GM23338 (cell line): Measurements from ENCODE around the gene GABRE.

ENCODE experiments used
- EZH2 ChIP-seq: fragments of 200-600 bp; sonication (generic); IDR thresholded peaks from one replicate; pipeline ENCODE4 v1.8.0; 2017; ENCODE audit warnings: antibody characterized with exemption, mild to moderate bottlenecking, low read depth; ENCODE audit not compliant: unreplicated experiment
- EZH2phosphoT487 ChIP-seq: fragments of 200-600 bp; sonication (generic); IDR thresholded peaks from one replicate; pipeline ENCODE4 v1.8.1; 2018; ENCODE audit warnings: antibody characterized with exemption; ENCODE audit not compliant: unreplicated experiment
- JUNB ChIP-seq: IDR thresholded peaks from one replicate; pipeline ENCODE4 v1.6.1; 2016; ENCODE audit warnings: antibody characterized with exemption; ENCODE audit not compliant: unreplicated experiment
- POLR2AphosphoS5 ChIP-seq: IDR thresholded peaks from 2 replicates; pipeline ENCODE4 v1.6.1; 2016; ENCODE audit warnings: antibody characterized with exemption, low read depth
- STAT1 ChIP-seq: IDR thresholded peaks from one replicate; pipeline ENCODE4 v1.6.1; 2016; ENCODE audit warnings: antibody characterized with exemption; ENCODE audit not compliant: unreplicated experiment
- ZNF114 ChIP-seq: fragments of 250-450 bp; sonication (Bioruptor Pico); IDR thresholded peaks from 2 replicates; pipeline ENCODE4 v1.5.0; 2020; ENCODE audit warnings: mild to moderate bottlenecking, moderate library complexity
- TF ChIP-seq, protein P1 (sequence below), 2 experiments: fragments of 200-600 bp in 1 of 2; sonication (generic) in 1 of 2; conservative IDR thresholded peaks; 2 replicates each; pipeline versions ENCODE4 v1.5.1 to v1.6.1; 2016 to 2017; ENCODE audit warnings: antibody characterized with exemption in 2 of 2, low read depth in 2 of 2, mild to moderate bottlenecking in 2 of 2, moderate library complexity in 1 of 2
- TF ChIP-seq, protein P2 (sequence below): IDR thresholded peaks from 2 replicates; pipeline ENCODE4 v1.6.1; 2016; ENCODE audit warnings: antibody characterized with exemption
- TF ChIP-seq, protein P3 (sequence below): fragments of 250-450 bp; sonication (Bioruptor Pico); IDR thresholded peaks from 2 replicates; pipeline ENCODE4 v1.5.0; 2020; ENCODE audit warnings: mild to moderate bottlenecking, moderate library complexity
- TF ChIP-seq, protein P4 (sequence below): IDR thresholded peaks from one replicate; pipeline ENCODE4 v1.6.1; 2018; ENCODE audit warnings: antibody characterized with exemption; ENCODE audit not compliant: unreplicated experiment

DNA sequence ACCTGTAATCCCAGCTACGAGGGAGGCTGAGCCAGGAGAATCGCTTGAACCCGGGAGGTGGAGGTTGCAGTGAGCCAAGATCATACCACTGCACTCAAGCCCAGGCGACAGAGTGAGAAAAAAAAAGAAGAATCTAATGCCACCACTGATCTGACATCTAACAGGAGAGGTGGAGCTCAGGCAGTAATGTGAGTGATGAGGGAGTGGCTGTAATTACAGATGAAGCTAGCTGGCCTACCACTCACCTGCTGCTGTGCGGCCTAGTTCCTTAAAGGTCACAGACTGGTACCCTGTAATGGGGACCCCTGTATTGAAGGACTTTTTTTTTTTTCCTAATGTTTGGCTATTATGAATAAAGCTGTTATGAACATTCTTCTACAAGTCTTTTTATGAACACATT is 25.3 kb upstream of the GABRE start:
- TF ChIP-seq, protein P1, sequence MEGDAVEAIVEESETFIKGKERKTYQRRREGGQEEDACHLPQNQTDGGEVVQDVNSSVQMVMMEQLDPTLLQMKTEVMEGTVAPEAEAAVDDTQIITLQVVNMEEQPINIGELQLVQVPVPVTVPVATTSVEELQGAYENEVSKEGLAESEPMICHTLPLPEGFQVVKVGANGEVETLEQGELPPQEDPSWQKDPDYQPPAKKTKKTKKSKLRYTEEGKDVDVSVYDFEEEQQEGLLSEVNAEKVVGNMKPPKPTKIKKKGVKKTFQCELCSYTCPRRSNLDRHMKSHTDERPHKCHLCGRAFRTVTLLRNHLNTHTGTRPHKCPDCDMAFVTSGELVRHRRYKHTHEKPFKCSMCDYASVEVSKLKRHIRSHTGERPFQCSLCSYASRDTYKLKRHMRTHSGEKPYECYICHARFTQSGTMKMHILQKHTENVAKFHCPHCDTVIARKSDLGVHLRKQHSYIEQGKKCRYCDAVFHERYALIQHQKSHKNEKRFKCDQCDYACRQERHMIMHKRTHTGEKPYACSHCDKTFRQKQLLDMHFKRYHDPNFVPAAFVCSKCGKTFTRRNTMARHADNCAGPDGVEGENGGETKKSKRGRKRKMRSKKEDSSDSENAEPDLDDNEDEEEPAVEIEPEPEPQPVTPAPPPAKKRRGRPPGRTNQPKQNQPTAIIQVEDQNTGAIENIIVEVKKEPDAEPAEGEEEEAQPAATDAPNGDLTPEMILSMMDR (conservative IDR thresholded peaks at IDR 0.05; ENCODE audit: low read depth in 2 of 2) = no peak
- TF ChIP-seq STAT1 (no peak), EZH2 (no peak), JUNB (no peak), EZH2phosphoT487 (no peak), POLR2AphosphoS5 (no peak), ZNF114 (CRISPR knock-in tag) (no peak)
- TF ChIP-seq, protein P2, sequence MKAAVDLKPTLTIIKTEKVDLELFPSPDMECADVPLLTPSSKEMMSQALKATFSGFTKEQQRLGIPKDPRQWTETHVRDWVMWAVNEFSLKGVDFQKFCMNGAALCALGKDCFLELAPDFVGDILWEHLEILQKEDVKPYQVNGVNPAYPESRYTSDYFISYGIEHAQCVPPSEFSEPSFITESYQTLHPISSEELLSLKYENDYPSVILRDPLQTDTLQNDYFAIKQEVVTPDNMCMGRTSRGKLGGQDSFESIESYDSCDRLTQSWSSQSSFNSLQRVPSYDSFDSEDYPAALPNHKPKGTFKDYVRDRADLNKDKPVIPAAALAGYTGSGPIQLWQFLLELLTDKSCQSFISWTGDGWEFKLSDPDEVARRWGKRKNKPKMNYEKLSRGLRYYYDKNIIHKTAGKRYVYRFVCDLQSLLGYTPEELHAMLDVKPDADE = no peak
- TF ChIP-seq, protein P3, sequence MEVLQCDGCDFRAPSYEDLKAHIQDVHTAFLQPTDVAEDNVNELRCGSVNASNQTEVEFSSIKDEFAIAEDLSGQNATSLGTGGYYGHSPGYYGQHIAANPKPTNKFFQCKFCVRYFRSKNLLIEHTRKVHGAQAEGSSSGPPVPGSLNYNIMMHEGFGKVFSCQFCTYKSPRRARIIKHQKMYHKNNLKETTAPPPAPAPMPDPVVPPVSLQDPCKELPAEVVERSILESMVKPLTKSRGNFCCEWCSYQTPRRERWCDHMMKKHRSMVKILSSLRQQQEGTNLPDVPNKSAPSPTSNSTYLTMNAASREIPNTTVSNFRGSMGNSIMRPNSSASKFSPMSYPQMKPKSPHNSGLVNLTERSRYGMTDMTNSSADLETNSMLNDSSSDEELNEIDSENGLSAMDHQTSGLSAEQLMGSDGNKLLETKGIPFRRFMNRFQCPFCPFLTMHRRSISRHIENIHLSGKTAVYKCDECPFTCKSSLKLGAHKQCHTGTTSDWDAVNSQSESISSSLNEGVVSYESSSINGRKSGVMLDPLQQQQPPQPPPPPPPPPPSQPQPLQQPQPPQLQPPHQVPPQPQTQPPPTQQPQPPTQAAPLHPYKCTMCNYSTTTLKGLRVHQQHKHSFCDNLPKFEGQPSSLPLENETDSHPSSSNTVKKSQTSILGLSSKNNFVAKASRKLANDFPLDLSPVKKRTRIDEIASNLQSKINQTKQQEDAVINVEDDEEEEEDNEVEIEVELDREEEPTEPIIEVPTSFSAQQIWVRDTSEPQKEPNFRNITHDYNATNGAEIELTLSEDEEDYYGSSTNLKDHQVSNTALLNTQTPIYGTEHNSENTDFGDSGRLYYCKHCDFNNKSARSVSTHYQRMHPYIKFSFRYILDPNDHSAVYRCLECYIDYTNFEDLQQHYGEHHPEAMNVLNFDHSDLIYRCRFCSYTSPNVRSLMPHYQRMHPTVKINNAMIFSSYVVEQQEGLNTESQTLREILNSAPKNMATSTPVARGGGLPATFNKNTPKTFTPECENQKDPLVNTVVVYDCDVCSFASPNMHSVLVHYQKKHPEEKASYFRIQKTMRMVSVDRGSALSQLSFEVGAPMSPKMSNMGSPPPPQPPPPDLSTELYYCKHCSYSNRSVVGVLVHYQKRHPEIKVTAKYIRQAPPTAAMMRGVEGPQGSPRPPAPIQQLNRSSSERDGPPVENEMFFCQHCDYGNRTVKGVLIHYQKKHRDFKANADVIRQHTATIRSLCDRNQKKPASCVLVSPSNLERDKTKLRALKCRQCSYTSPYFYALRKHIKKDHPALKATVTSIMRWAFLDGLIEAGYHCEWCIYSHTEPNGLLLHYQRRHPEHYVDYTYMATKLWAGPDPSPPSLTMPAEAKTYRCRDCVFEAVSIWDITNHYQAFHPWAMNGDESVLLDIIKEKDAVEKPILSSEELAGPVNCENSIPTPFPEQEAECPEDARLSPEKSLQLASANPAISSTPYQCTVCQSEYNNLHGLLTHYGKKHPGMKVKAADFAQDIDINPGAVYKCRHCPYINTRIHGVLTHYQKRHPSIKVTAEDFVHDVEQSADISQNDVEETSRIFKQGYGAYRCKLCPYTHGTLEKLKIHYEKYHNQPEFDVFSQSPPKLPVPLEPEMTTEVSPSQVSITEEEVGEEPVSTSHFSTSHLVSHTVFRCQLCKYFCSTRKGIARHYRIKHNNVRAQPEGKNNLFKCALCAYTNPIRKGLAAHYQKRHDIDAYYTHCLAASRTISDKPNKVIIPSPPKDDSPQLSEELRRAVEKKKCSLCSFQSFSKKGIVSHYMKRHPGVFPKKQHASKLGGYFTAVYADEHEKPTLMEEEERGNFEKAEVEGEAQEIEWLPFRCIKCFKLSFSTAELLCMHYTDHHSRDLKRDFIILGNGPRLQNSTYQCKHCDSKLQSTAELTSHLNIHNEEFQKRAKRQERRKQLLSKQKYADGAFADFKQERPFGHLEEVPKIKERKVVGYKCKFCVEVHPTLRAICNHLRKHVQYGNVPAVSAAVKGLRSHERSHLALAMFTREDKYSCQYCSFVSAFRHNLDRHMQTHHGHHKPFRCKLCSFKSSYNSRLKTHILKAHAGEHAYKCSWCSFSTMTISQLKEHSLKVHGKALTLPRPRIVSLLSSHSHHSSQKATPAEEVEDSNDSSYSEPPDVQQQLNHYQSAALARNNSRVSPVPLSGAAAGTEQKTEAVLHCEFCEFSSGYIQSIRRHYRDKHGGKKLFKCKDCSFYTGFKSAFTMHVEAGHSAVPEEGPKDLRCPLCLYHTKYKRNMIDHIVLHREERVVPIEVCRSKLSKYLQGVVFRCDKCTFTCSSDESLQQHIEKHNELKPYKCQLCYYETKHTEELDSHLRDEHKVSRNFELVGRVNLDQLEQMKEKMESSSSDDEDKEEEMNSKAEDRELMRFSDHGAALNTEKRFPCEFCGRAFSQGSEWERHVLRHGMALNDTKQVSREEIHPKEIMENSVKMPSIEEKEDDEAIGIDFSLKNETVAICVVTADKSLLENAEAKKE = no peak
- TF ChIP-seq, protein P4, sequence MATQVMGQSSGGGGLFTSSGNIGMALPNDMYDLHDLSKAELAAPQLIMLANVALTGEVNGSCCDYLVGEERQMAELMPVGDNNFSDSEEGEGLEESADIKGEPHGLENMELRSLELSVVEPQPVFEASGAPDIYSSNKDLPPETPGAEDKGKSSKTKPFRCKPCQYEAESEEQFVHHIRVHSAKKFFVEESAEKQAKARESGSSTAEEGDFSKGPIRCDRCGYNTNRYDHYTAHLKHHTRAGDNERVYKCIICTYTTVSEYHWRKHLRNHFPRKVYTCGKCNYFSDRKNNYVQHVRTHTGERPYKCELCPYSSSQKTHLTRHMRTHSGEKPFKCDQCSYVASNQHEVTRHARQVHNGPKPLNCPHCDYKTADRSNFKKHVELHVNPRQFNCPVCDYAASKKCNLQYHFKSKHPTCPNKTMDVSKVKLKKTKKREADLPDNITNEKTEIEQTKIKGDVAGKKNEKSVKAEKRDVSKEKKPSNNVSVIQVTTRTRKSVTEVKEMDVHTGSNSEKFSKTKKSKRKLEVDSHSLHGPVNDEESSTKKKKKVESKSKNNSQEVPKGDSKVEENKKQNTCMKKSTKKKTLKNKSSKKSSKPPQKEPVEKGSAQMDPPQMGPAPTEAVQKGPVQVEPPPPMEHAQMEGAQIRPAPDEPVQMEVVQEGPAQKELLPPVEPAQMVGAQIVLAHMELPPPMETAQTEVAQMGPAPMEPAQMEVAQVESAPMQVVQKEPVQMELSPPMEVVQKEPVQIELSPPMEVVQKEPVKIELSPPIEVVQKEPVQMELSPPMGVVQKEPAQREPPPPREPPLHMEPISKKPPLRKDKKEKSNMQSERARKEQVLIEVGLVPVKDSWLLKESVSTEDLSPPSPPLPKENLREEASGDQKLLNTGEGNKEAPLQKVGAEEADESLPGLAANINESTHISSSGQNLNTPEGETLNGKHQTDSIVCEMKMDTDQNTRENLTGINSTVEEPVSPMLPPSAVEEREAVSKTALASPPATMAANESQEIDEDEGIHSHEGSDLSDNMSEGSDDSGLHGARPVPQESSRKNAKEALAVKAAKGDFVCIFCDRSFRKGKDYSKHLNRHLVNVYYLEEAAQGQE = no peak
